Endothelial cell (in vitro differentiated cells): Measurements from ENCODE around the gene SYNGR1. TPM values are rescaled to one million over a fixed set of nuclear protein-coding genes. Genes with fewer than 3 reads are reported as not detected.

Experiments used
- DNase-seq: peaks from one replicate; pipeline ENCODE4 v3.0.0; 2021; ENCODE audit warnings: low spot score
- H3K27ac Mint-ChIP-seq: one replicate; pipeline ENCODE4 v1.8.0; 2021; ENCODE audit warnings: mixed read lengths, inconsistent platforms; ENCODE audit not compliant: unreplicated experiment
- H3K27me3 Mint-ChIP-seq: one replicate; pipeline ENCODE4 v1.8.0; 2021; ENCODE audit warnings: mild to moderate bottlenecking, moderate library complexity, mixed read lengths, inconsistent platforms; ENCODE audit not compliant: unreplicated experiment
- H3K36me3 Mint-ChIP-seq: one replicate; pipeline ENCODE4 v1.8.0; 2021; ENCODE audit warnings: mild to moderate bottlenecking, low read depth, mixed read lengths, inconsistent platforms; ENCODE audit not compliant: unreplicated experiment
- H3K4me1 Mint-ChIP-seq: one replicate; pipeline ENCODE4 v1.8.0; 2021; ENCODE audit warnings: mild to moderate bottlenecking, mixed read lengths, inconsistent platforms; ENCODE audit not compliant: unreplicated experiment
- H3K4me3 Mint-ChIP-seq: one replicate; pipeline ENCODE4 v1.8.0; 2021; ENCODE audit warnings: mild to moderate bottlenecking, mixed read lengths, inconsistent platforms; ENCODE audit not compliant: unreplicated experiment
- H3K9me3 Mint-ChIP-seq: one replicate; pipeline ENCODE4 v1.8.0; 2021; ENCODE audit warnings: mixed read lengths, inconsistent platforms; ENCODE audit not compliant: unreplicated experiment
- total RNA-seq: library from RNA; stranded (reverse); fragmentation: NEBNext Ultra II Directional; extraction: Animal tissue kit (Norgen Biotek cat#: 25700); gene quantifications from one replicate; pipeline ENCODE4 v1.2.1, GENCODE V29; 2021; ENCODE audit not compliant: unreplicated experiment
- TF ChIP-seq, protein P1 (sequence below): fragments of 200-600 bp; sonication (generic); IDR thresholded peaks from one replicate; pipeline ENCODE4 v1.5.0; 2021; ENCODE audit warnings: antibody characterized with exemption; ENCODE audit not compliant: unreplicated experiment

The SYNGR1 gene
- total RNA-seq, 1 donor from 2014 or later: 2.9 TPM

DNA sequence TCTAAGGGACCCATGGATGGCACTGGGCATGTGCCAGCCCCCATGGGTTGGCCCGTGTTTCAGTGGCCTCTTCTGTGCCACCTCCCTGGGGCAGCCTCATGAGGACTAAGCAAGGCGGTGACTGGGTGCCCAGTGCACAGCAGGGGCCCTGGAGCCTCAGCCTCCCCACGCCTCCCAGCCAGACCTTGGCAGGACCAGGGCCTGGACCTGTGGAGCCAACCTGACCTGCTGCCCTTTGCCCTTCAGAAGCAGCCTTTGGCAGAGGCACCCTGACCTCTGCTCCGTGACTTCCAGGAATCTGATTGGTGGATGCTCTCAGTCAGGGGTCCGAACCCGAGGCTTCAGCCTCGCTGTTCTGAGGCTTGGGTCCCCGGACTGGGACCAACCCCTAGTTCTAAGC is 25.0 kb downstream of the SYNGR1 start:
- no peaks in the 10 kb centered on the region for H3K9me3 Mint-ChIP-seq
- H3K36me3 Mint-ChIP-seq: no peaks in the 10 kb centered on the region
- TF ChIP-seq, protein P1, sequence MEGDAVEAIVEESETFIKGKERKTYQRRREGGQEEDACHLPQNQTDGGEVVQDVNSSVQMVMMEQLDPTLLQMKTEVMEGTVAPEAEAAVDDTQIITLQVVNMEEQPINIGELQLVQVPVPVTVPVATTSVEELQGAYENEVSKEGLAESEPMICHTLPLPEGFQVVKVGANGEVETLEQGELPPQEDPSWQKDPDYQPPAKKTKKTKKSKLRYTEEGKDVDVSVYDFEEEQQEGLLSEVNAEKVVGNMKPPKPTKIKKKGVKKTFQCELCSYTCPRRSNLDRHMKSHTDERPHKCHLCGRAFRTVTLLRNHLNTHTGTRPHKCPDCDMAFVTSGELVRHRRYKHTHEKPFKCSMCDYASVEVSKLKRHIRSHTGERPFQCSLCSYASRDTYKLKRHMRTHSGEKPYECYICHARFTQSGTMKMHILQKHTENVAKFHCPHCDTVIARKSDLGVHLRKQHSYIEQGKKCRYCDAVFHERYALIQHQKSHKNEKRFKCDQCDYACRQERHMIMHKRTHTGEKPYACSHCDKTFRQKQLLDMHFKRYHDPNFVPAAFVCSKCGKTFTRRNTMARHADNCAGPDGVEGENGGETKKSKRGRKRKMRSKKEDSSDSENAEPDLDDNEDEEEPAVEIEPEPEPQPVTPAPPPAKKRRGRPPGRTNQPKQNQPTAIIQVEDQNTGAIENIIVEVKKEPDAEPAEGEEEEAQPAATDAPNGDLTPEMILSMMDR: no peak
- no peaks in the 10 kb centered on the region for H3K27me3 Mint-ChIP-seq
- no peak for DNase-seq
- no peak overlapping the region for H3K4me3 Mint-ChIP-seq
- H3K27ac Mint-ChIP-seq: no peak overlapping the region
- H3K4me1 Mint-ChIP-seq: no peaks in the 10 kb centered on the region

DNA sequence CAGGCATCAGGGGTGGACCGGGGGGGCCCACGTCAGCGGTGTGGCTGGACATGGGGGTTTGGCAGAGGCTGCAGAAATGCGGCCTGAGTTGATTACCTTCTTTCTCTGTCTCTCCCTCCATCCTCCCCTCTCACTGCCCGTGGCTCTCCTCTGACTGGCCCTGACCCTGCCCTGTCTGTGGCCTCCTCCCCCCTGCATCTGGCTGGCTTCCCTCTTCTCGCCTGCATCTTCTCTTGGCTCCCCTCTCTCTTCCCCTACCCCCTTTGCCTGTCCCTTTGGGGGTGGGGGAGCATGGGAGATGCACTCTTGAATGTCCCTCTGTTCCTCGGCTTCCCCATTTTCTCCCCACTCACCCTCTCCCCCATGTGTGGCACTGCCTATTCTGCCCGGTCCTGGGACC is 25.9 kb downstream of the SYNGR1 start:
- H3K4me1 Mint-ChIP-seq: no peaks in the 10 kb centered on the region
- no peaks in the 10 kb centered on the region for H3K36me3 Mint-ChIP-seq
- TF ChIP-seq, protein P1: no peak
- no peak overlapping the region for H3K4me3 Mint-ChIP-seq
- H3K27ac Mint-ChIP-seq: no peak overlapping the region
- no peaks in the 10 kb centered on the region for H3K27me3 Mint-ChIP-seq
- no peaks in the 10 kb centered on the region for H3K9me3 Mint-ChIP-seq
- DNase-seq: no peak

DNA sequence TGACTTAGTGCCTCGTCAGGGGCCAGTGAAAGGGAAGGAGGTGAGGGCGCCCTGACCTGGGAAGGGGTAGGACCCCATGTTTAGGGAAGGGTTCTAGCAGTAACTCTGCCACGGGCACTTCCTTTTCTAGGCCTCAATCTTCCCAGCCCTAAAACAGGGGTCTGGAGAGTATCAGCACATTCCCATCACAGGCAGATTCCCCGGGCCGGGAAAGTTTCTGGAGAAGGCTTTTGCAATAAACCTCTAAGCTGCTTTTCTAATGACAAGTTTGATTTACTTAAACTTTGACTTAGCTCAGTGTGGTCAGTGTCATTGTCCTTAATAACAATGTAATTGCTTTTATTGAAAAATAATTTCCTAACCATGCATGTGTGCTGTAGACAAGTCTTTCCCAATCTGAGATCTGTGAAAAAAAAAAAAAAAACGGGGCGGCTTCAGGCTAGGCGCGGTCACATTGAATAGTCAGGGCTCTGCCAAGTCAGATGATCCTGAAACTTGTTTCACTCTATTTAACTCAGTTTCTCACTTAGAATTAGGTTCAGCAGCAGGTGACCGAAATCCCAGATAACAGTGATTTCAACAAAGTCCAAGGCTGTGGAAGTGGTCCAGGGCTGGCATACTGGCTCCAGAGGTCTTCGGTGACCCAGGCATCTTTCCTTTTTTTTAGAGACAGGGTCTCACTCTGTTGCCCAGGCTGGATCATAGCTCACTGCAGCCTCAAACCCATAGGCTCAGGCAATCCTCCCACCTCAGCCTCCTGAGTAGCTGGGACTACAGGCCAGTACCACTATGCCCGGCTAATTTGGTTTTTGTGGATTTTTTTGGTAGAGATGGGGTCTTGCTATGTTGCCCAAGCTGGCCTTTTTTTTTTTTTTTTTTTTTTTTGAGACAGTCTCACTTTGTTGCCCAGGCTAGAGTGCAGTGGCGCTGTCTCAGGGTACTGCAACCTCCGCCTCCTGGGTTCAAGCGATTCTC is 30.3 kb downstream of the SYNGR1 start:
- H3K27ac Mint-ChIP-seq: no peak overlapping the region
- H3K27me3 Mint-ChIP-seq: peaks cover 2% of the 10 kb centered on the region
- H3K4me1 Mint-ChIP-seq: no peaks in the 10 kb centered on the region
- TF ChIP-seq, protein P1: no peak
- DNase-seq: no peak
- H3K4me3 Mint-ChIP-seq: no peak overlapping the region
- H3K36me3 Mint-ChIP-seq: no peaks in the 10 kb centered on the region
- no peaks in the 10 kb centered on the region for H3K9me3 Mint-ChIP-seq

DNA sequence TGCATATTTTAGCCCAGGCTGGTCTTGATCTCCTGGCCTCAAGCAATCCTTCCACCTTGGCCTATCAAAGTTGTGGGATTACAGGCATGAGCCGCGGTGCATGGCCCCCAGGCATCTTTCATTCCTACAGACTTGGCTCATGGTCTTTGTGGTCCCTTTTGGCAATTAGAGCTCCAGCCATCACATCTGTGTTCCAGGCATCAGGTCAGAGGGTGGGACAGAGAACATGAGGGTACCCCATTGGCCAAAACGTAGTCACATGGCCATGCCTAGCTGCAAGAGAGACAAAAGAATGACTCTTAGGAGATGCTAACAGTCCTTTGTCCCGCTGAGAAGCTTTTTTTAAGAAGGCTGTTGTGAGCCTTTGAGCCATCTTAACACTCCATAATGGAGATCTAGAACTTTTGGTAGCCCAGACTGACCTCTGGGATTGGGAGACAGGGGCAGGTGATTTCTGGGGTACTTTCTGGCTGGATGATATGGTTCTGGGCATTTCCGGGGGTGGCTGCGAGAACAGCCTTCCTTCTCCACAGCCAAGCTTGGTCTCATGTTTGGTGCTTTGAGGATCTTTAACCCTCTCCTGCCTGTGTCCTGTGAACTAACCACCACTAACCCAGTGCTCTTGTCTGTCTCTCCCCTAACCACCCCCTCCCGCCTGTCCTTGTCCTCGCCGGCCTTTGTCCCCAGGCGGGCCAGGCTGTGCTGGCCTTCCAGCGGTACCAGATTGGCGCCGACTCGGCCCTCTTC is 31.4 kb downstream of the SYNGR1 start:
- TF ChIP-seq, protein P1: no peak
- Mint-ChIP-seq H3K4me3 (no peak overlapping the region), H3K4me1 (no peaks in the 10 kb centered on the region), H3K27ac (no peak overlapping the region), H3K36me3 (no peaks in the 10 kb centered on the region), H3K27me3 (peaks cover 2% of the 10 kb centered on the region), H3K9me3 (no peaks in the 10 kb centered on the region)
- no peak for DNase-seq
